Lower lobe of right lung (tissue), 2 donors: Measurements from ENCODE around the gene ADRA1B. TPM values are rescaled to one million over a fixed set of nuclear protein-coding genes. Genes with fewer than 3 reads are reported as not detected.

ENCODE experiments used
- ATAC-seq, 2 donors: fragments of 200-7000 bp; cut with Tn5 transposase; one replicate each; pipeline ENCODE4 v1.9.1; 2020 to 2022; ENCODE audit warnings: mild to moderate bottlenecking in 2 of 2, moderate library complexity in 2 of 2
- DNase-seq: peaks from one replicate; pipeline ENCODE4 v3.0.0-alpha.2; 2020
- H3K27ac ChIP-seq: fragments of 200-600 bp; one replicate; pipeline ENCODE4 v1.8.0; 2022
- H3K27me3 ChIP-seq: fragments of 200-600 bp; one replicate; pipeline ENCODE4 v1.8.0; 2022; ENCODE audit warnings: low read depth
- H3K36me3 ChIP-seq: fragments of 200-600 bp; one replicate; pipeline ENCODE4 v1.8.0; 2022; ENCODE audit warnings: mild to moderate bottlenecking
- H3K4me1 ChIP-seq: fragments of 200-600 bp; one replicate; pipeline ENCODE4 v1.8.0; 2022
- H3K4me3 ChIP-seq: fragments of 200-600 bp; one replicate; pipeline ENCODE4 v1.8.0; 2022; ENCODE audit warnings: mild to moderate bottlenecking
- H3K9me3 ChIP-seq: fragments of 200-600 bp; one replicate; pipeline ENCODE4 v1.8.0; 2022
- intact Hi-C: fragments of 100-400 bp; cut with DNase I; formaldehyde crosslinking; loops from one replicate; pipeline ENCODE4 v1.11.0; 2022
- total RNA-seq: library from RNA; stranded (reverse); fragmentation: NEBNext Ultra II Directional; extraction: Animal tissue kit (Norgen Biotek cat#: 25700); gene quantifications from one replicate; pipeline ENCODE4 v1.2.1, GENCODE V29; 2021
- TF ChIP-seq, protein P1 (sequence below): fragments of 200-600 bp; IDR thresholded peaks from one replicate; pipeline ENCODE4 v1.8.0; 2022; ENCODE audit warnings: antibody characterized with exemption, mild to moderate bottlenecking
- donor health status: DM: no; HTN: yes; CAD: no; lungs with severe emphysema.

The ADRA1B gene
- total RNA-seq, 1 donor from 2014 or later = 3.8 TPM

DNA sequence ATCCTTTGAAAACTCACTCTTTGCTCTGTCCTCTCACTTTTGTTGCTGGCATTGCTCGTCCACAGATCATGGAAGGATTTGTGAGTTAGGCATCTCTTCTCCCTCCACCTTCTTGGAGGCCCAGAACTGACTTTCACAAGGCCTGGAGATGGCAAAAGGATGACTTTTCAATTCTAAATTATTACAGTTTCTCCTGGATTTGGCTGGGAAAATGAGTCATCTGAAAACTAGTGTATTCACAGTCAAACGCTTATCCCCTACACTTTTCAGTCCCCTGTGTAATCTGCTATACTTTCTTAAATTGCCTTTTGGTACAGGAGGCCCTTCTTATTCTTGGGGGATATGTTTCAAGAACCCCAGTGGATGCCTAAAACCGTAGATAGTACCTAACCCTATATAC is 35.6 kb downstream of the ADRA1B start:
- ATAC-seq = no peak

DNA sequence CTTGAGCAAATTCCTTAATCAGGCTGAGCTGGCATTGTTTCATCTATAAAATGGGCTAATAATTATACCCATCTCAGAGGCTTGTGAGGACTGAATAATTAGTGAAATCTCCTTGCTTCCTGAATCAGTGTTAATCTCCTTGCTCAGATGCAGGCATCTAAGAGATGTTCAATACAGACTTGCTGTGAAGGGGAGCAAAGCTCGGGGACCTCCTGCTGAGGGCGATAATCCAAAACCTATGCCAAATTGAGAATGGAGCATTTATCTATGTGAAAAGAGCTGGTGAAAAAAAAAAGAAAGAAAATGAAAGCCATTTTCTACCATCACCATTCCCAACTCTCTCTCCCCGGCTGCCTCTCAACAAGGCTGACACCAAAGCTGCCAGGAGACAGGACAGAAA is 37.3 kb downstream of the ADRA1B start:
- TF ChIP-seq, protein P1, sequence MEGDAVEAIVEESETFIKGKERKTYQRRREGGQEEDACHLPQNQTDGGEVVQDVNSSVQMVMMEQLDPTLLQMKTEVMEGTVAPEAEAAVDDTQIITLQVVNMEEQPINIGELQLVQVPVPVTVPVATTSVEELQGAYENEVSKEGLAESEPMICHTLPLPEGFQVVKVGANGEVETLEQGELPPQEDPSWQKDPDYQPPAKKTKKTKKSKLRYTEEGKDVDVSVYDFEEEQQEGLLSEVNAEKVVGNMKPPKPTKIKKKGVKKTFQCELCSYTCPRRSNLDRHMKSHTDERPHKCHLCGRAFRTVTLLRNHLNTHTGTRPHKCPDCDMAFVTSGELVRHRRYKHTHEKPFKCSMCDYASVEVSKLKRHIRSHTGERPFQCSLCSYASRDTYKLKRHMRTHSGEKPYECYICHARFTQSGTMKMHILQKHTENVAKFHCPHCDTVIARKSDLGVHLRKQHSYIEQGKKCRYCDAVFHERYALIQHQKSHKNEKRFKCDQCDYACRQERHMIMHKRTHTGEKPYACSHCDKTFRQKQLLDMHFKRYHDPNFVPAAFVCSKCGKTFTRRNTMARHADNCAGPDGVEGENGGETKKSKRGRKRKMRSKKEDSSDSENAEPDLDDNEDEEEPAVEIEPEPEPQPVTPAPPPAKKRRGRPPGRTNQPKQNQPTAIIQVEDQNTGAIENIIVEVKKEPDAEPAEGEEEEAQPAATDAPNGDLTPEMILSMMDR = no peak
- intact Hi-C loops = no loop called here
- Histone ChIP-seq H3K4me1 (no peaks in the 10 kb centered on the region), H3K27me3 (no peaks in the 10 kb centered on the region), H3K4me3 (no peak overlapping the region), H3K27ac (no peak overlapping the region), H3K9me3 (no peaks in the 10 kb centered on the region), H3K36me3 (no peaks in the 10 kb centered on the region)
- DNase-seq = no peak
- no peak for ATAC-seq

More for the DNA sequence above, 35.6 kb downstream of the ADRA1B start:
- DNase-seq = no peak
- intact Hi-C loops = no loop called here
- H3K4me3 ChIP-seq = no peak overlapping the region
- H3K4me1 ChIP-seq = no peaks in the 10 kb centered on the region
- TF ChIP-seq, protein P1 = no peak
- H3K9me3 ChIP-seq = no peaks in the 10 kb centered on the region
- no peaks in the 10 kb centered on the region for H3K36me3 ChIP-seq
- H3K27ac ChIP-seq = no peak overlapping the region
- H3K27me3 ChIP-seq = no peaks in the 10 kb centered on the region

DNA sequence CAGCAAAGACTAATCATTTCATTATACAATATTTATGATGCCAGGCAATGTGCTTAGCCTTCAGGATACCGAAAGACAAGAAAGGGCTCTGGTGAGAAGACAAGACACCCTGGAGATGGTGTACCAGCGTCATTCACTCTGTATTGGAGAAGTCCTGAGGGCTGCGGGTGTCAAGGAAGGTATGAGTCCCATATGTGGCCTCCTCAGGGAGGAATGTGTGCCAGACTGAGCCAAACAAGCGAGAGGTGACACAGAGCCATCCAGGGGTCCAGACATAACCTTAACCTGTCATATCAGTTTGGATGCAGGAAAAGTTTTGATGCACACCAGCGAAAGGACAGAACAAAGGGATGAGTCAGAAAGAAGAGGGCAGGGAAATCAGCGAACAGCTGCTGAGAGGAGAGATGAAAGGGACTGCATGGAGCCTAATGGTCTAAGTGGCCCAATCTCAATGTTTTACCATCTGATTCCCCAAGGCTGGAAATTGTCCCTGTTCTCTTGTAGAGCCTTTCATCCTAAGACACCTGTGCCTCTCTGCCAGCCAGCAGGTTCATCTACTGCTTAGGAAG is 38.9 kb downstream of the ADRA1B start:
- DNase-seq = no peak
- intact Hi-C loops = no loop called here

DNA sequence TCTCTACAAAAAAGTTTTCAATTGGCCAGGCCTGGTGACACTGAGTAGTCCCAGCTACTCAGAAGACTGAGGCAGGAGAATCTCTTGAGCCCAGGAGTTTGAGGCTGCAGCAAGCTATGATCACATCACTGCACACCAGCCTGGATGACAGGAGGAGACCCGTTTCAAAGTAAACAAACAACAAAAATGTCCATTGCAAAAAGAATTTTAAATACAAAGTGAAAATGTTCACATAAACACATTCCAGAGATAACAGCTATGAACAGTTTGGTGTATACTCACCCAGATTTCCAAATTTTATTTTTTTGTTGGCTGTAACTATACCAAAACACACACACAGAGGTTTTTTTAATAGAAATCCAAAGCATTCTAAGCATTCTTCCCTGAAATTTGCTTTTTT is 39.8 kb downstream of the ADRA1B start:
- H3K27ac ChIP-seq = no peak overlapping the region
- H3K36me3 ChIP-seq = no peaks in the 10 kb centered on the region
- no peak for DNase-seq
- intact Hi-C loops = no loop called here
- H3K4me3 ChIP-seq = no peak overlapping the region
- H3K27me3 ChIP-seq = no peaks in the 10 kb centered on the region
- TF ChIP-seq, protein P1 = no peak
- no peaks in the 10 kb centered on the region for H3K4me1 ChIP-seq
- peak in 1 of 2 donors; percentile 29 for ATAC-seq
- no peaks in the 10 kb centered on the region for H3K9me3 ChIP-seq

More for the DNA sequence above, 38.9 kb downstream of the ADRA1B start:
- no peaks in the 10 kb centered on the region for H3K9me3 ChIP-seq
- H3K36me3 ChIP-seq = no peaks in the 10 kb centered on the region
- H3K4me1 ChIP-seq = no peaks in the 10 kb centered on the region
- no peaks in the 10 kb centered on the region for H3K27me3 ChIP-seq
- TF ChIP-seq, protein P1 = no peak
- no peak overlapping the region for H3K27ac ChIP-seq
- H3K4me3 ChIP-seq = no peak overlapping the region
- no peak for ATAC-seq

DNA sequence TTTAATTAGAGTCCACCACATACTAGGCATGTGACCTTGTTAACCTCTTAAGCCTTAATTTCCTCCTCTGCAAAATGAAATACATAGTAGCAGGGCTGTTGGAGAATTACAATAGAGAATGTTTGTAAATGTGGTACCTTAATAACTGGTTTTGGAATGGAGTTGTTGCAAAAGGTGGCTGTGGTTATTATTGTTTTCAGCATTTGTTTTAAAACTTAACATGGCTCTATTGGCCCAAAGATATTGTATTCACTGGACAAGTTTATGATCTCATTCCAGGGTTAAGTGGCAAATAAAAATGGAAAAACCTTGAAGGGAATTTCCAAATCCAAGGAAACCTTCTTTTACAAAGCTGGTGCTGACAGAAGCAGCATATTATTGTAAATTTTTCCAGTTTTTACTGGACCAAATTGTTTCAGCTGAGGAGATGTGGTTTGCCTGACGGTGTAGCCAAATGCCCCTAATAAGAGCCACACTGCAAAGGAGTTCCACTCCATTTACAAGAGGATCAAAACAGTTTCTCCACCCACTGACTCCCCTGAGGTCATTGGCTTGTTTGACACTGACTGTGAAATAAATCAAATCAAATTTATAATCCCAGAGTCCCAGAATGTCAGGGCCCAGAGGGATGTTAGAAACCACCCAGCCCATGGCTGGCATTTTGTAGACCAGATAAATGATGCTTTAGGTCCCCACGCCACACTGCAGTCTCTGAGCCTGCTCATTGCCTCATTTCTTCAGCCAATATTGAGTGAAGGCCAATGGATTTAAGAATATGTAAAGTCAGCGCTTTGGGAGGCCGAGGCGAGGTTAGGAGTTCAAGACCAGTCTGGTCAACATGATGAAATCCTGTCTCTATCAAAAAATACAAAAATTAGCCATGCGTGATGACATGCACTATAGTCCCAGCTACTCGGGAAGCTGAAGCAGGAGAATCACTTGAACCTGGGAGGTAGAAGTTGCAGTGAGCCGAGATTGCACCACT is 45.2 kb downstream of the ADRA1B start:
- intact Hi-C loops = no loop called here
- DNase-seq (no peak), ATAC-seq (no peak)
- Histone ChIP-seq H3K4me3 (no peak overlapping the region), H3K4me1 (no peaks in the 10 kb centered on the region), H3K36me3 (no peaks in the 10 kb centered on the region), H3K27ac (no peak overlapping the region), H3K9me3 (no peaks in the 10 kb centered on the region), H3K27me3 (no peaks in the 10 kb centered on the region)
- TF ChIP-seq, protein P1 = no peak
